Fibroblast of lung (primary cell): ENCODE data around the gene KLHL10. TPM values are rescaled to one million over a fixed set of nuclear protein-coding genes. Genes with fewer than 3 reads are reported as not detected.

Experiments used
- DNase-seq, 2 donors: peaks; one replicate each; pipeline versions ENCODE4 v3.0.0 to v3.0.0-alpha.2; 2010; ENCODE audit warnings: low read depth in 2 of 2
- H2AFZ ChIP-seq: 2 replicates; pipeline ENCODE4 v1.5.1; 2012; ENCODE audit warnings: low read length, control low read depth, inconsistent platforms
- H3K27ac ChIP-seq: 2 replicates; pipeline ENCODE4 v1.5.1; 2011; ENCODE audit warnings: low read length, control low read depth; ENCODE audit not compliant: insufficient read depth
- H3K27me3 ChIP-seq: 2 replicates; pipeline ENCODE4 v1.5.1; 2011; ENCODE audit warnings: mild to moderate bottlenecking, low read length; ENCODE audit not compliant: control insufficient read depth, insufficient read depth
- H3K36me3 ChIP-seq: 2 replicates; pipeline ENCODE4 v1.5.1; 2011; ENCODE audit warnings: low read length; ENCODE audit not compliant: control insufficient read depth, insufficient read depth
- H3K4me1 ChIP-seq: 2 replicates; pipeline ENCODE4 v1.5.1; 2011; ENCODE audit warnings: low read length; ENCODE audit not compliant: control insufficient read depth, insufficient read depth; ENCODE audit errors: extremely low read depth
- H3K4me2 ChIP-seq: 2 replicates; pipeline ENCODE4 v1.5.1; 2011; ENCODE audit warnings: low read length, control low read depth; ENCODE audit not compliant: insufficient read depth; ENCODE audit errors: extremely low read depth
- H3K4me3 ChIP-seq, 4 experiments: fragments of 200-600 bp in 1 of 4; sonication (generic) in 1 of 4; replicated peaks in 1 of 4; 2 replicates each; pipeline ENCODE4 v1.5.1; 2011 to 2016; ENCODE audit warnings: low read length in 4 of 4, low read depth in 3 of 4, mild to moderate bottlenecking in 3 of 4, control low read depth in 2 of 4, inconsistent platforms in 1 of 4, mixed read lengths in 1 of 4; ENCODE audit not compliant: insufficient read depth in 1 of 4; ENCODE audit errors: control extremely low read depth in 1 of 4
- H3K79me2 ChIP-seq: 2 replicates; pipeline ENCODE4 v1.5.1; 2012; ENCODE audit warnings: mild to moderate bottlenecking, low read length, inconsistent platforms; ENCODE audit not compliant: control insufficient read depth, insufficient read depth
- H3K9ac ChIP-seq: 2 replicates; pipeline ENCODE4 v1.5.1; 2011; ENCODE audit warnings: mild to moderate bottlenecking, low read length, control low read depth; ENCODE audit not compliant: insufficient read depth
- H3K9me3 ChIP-seq: 2 replicates; pipeline ENCODE4 v1.5.1; 2012; ENCODE audit warnings: low read depth, low read length; ENCODE audit not compliant: control insufficient read depth, insufficient read depth
- H4K20me1 ChIP-seq: 2 replicates; pipeline ENCODE4 v1.5.1; 2011; ENCODE audit warnings: low read length; ENCODE audit not compliant: control insufficient read depth, insufficient read depth; ENCODE audit errors: extremely low read depth
- CTCF ChIP-seq, 2 donors: IDR thresholded peaks in 1 of 2; conservative IDR thresholded peaks in 1 of 2; 1 replicate in 1 of 2; 2 replicates in 1 of 2; pipeline ENCODE4 v1.5.1; 2011 to 2012; ENCODE audit warnings: low read length in 2 of 2, control low read depth in 1 of 2, inconsistent platforms in 1 of 2, low read depth in 1 of 2, mild to moderate bottlenecking in 1 of 2
- EZH2 ChIP-seq: IDR thresholded peaks from 2 replicates; pipeline ENCODE4 v1.5.1; 2012; ENCODE audit warnings: low read length, control low read depth, mild to moderate bottlenecking; ENCODE audit errors: missing control alignments
- polyA plus RNA-seq, 2 donors: library from polyadenylated mRNA; depleted of rRNA in 1 of 2; stranded (reverse) in 1 of 2; unstranded in 1 of 2; fragments of >200 nt; gene quantifications; 2 replicates each; pipeline ENCODE4 v1.2.1, GENCODE V29; 2011 to 2012; ENCODE audit warnings: missing spikeins in 1 of 2
- total RNA-seq: library from RNA; depleted of rRNA; stranded (reverse); fragments of >200 nt; gene quantifications from 2 replicates; pipeline ENCODE4 v1.2.1, GENCODE V29; 2014

Gene KLHL10
- total and polyA plus RNA-seq, 2 donors (not counting 1 experiment from before 2014, with no cell fraction given), result 0.33 TPM

GRCh38 chr17:41894791-41895331, 57.2 kb downstream of the KLHL10 start:
- TF ChIP-seq CTCF (conservative IDR thresholded peaks at IDR 0.05 in 1 of 2, IDR thresholded peaks at IDR 0.05 in 1 of 2; ENCODE audit: low read depth in 1 of 2, low read length in 2 of 2), result no peak
- TF ChIP-seq EZH2, result no peak
- H3K9ac ChIP-seq, result no peak overlapping the region
- peak overlapping the region; percentile 33 for H3K4me2 ChIP-seq
- H2AFZ ChIP-seq, result no peak overlapping the region
- no peak overlapping the region for H3K4me3 ChIP-seq
- H3K4me1 ChIP-seq, result peaks cover 15% of the 10 kb centered on the region
- peak; percentile 72 to 87 for DNase-seq
- H3K36me3 ChIP-seq, result peaks cover 34% of the 10 kb centered on the region
- H3K9me3 ChIP-seq, result no peaks in the 10 kb centered on the region
- H4K20me1 ChIP-seq, result no peaks in the 10 kb centered on the region
- H3K27ac ChIP-seq, result peak overlapping the region; percentile 81
- no peaks in the 10 kb centered on the region for H3K27me3 ChIP-seq
- H3K79me2 ChIP-seq, result peaks cover 4% of the 10 kb centered on the region

GRCh38 chr17:41895617-41896016, 58.0 kb downstream of the KLHL10 start:
- Histone ChIP-seq H3K79me2 (peaks cover 4% of the 10 kb centered on the region), H3K4me2 (peak overlapping the region; percentile 27), H3K9ac (no peak overlapping the region), H4K20me1 (no peaks in the 10 kb centered on the region), H3K36me3 (peaks cover 36% of the 10 kb centered on the region), H2AFZ (no peak overlapping the region), H3K9me3 (no peaks in the 10 kb centered on the region), H3K4me3 (no peak overlapping the region), H3K27ac (peak overlapping the region; percentile 81), H3K27me3 (no peaks in the 10 kb centered on the region), H3K4me1 (peaks cover 15% of the 10 kb centered on the region)
- peak; percentile 40 to 42 for DNase-seq
- TF ChIP-seq CTCF (conservative IDR thresholded peaks at IDR 0.05 in 1 of 2, IDR thresholded peaks at IDR 0.05 in 1 of 2; ENCODE audit: low read depth in 1 of 2, low read length in 2 of 2) (no peak), EZH2 (no peak)

GRCh38 chr17:41896726-41897125, 59.1 kb downstream of the KLHL10 start:
- no peak for DNase-seq
- no peak overlapping the region for H2AFZ ChIP-seq
- TF ChIP-seq EZH2 (no peak), CTCF (conservative IDR thresholded peaks at IDR 0.05 in 1 of 2, IDR thresholded peaks at IDR 0.05 in 1 of 2; ENCODE audit: low read depth in 1 of 2, low read length in 2 of 2) (no peak)
- H3K4me3 ChIP-seq, result no peak overlapping the region
- H3K27me3 ChIP-seq, result no peaks in the 10 kb centered on the region
- H4K20me1 ChIP-seq, result no peaks in the 10 kb centered on the region
- peaks cover 15% of the 10 kb centered on the region for H3K4me1 ChIP-seq
- peaks cover 4% of the 10 kb centered on the region for H3K79me2 ChIP-seq
- H3K27ac ChIP-seq, result no peak overlapping the region
- peaks cover 38% of the 10 kb centered on the region for H3K36me3 ChIP-seq
- no peaks in the 10 kb centered on the region for H3K9me3 ChIP-seq
- no peak overlapping the region for H3K4me2 ChIP-seq
- no peak overlapping the region for H3K9ac ChIP-seq

Other genes with a start within 250 kb of the KLHL10 start
- gene KRT16, start 225.1 kb upstream of the KLHL10 start, total RNA-seq, result not detected in 2 replicates
- 0.05 and 0.09 TPM in 2 replicates for gene KRT16, start 225.1 kb upstream of the KLHL10 start, polyA plus RNA-seq
- gene KRT17, start 213.2 kb upstream of the KLHL10 start, total RNA-seq, result 0.26 and 0.50 TPM in 2 replicates
- 0.89 and 0.90 TPM in 2 replicates for gene KRT17, start 213.2 kb upstream of the KLHL10 start, polyA plus RNA-seq
- gene EIF1, start 148.9 kb upstream of the KLHL10 start, total RNA-seq, result 112 and 145 TPM in 2 replicates
- 225 and 256 TPM in 2 replicates for gene EIF1, start 148.9 kb upstream of the KLHL10 start, polyA plus RNA-seq
- not detected in 2 replicates for gene GAST, start 125.5 kb upstream of the KLHL10 start, total RNA-seq
- gene GAST, start 125.5 kb upstream of the KLHL10 start, polyA plus RNA-seq, result not detected in 2 replicates
- gene HAP1, start 103.2 kb upstream of the KLHL10 start, total RNA-seq, result 0.17 and 0.26 TPM in 2 replicates
- gene HAP1, start 103.2 kb upstream of the KLHL10 start, polyA plus RNA-seq, result 0.01 and 0.02 TPM in 2 replicates
- gene JUP, start 51.1 kb upstream of the KLHL10 start, total RNA-seq, result 6.4 and 13.2 TPM in 2 replicates
- 3.2 and 12.6 TPM in 2 replicates for gene JUP, start 51.1 kb upstream of the KLHL10 start, polyA plus RNA-seq
- 36.8 and 42.1 TPM in 2 replicates for gene P3H4, start 25.9 kb upstream of the KLHL10 start, total RNA-seq
- gene P3H4, start 25.9 kb upstream of the KLHL10 start, polyA plus RNA-seq, result 29.1 and 37.0 TPM in 2 replicates
- 182 and 211 TPM in 2 replicates for gene FKBP10, start 24.8 kb upstream of the KLHL10 start, total RNA-seq
- gene FKBP10, start 24.8 kb upstream of the KLHL10 start, polyA plus RNA-seq, result 242 and 262 TPM in 2 replicates
- gene NT5C3B, start 1.6 kb upstream of the KLHL10 start, total RNA-seq, result 61.9 and 88.1 TPM in 2 replicates
- gene NT5C3B, start 1.6 kb upstream of the KLHL10 start, polyA plus RNA-seq, result 83.5 and 101 TPM in 2 replicates
- 24.4 and 28.2 TPM in 2 replicates for gene KLHL11, start 27.6 kb downstream of the KLHL10 start, total RNA-seq
- gene KLHL11, start 27.6 kb downstream of the KLHL10 start, polyA plus RNA-seq, result 8.1 and 8.7 TPM in 2 replicates
- gene ACLY, start 81.1 kb downstream of the KLHL10 start, total RNA-seq, result 108 and 312 TPM in 2 replicates
- 225 and 241 TPM in 2 replicates for gene ACLY, start 81.1 kb downstream of the KLHL10 start, polyA plus RNA-seq
- gene ODAD4, start 92.8 kb downstream of the KLHL10 start, total RNA-seq, result 0.99 and 1.3 TPM in 2 replicates
- 0.36 and 0.50 TPM in 2 replicates for gene ODAD4, start 92.8 kb downstream of the KLHL10 start, polyA plus RNA-seq
- gene CNP, start 129.0 kb downstream of the KLHL10 start, total RNA-seq, result 50.6 and 60.4 TPM in 2 replicates
- 57.7 and 59.9 TPM in 2 replicates for gene CNP, start 129.0 kb downstream of the KLHL10 start, polyA plus RNA-seq
- 59.6 and 78.8 TPM in 2 replicates for gene DNAJC7, start 179.6 kb downstream of the KLHL10 start, total RNA-seq
- 53.5 and 56.4 TPM in 2 replicates for gene DNAJC7, start 179.6 kb downstream of the KLHL10 start, polyA plus RNA-seq
- 18.8 and 19.8 TPM in 2 replicates for gene NKIRAS2, start 182.3 kb downstream of the KLHL10 start, total RNA-seq
- gene NKIRAS2, start 182.3 kb downstream of the KLHL10 start, polyA plus RNA-seq, result 36.0 and 37.7 TPM in 2 replicates
- 0.26 and 0.66 TPM in 2 replicates for gene C17orf113, start 212.8 kb downstream of the KLHL10 start, total RNA-seq
- gene C17orf113, start 212.8 kb downstream of the KLHL10 start, polyA plus RNA-seq, result 0.02 and 0.07 TPM in 2 replicates